ENCODE data around the gene PKP2. TPM values are rescaled to one million over a fixed set of nuclear protein-coding genes. Genes with fewer than 3 reads are reported as not detected.
"Not testable (repeated sequence)": the region's sequence is repeated elsewhere in the genome, so short reads cannot be mapped to it uniquely, and the experiment has no call there.

The PKP2 gene
- total RNA-seq, 1 experiment from 2014 or later, result 5.1 TPM

GRCh38 chr12:32903763-32904162 lies 7.2 kb upstream of the PKP2 start:
- no peak for DNase-seq
- no peaks in the 10 kb centered on the region for H3K9me3 ChIP-seq (replicated peaks)
- no peaks in the 10 kb centered on the region for H3K36me3 ChIP-seq
- H3K27ac ChIP-seq, result no peak overlapping the region
- 0 out of 2 replicates have a peak, but pooled peaks cover 2% of the 10 kb centered on the region for H3K27me3 ChIP-seq
- H3K4me3 ChIP-seq, result no peak overlapping the region
- no peaks in the 10 kb centered on the region; the same call in none of the 2 replicates for H3K4me1 ChIP-seq

- Histone ChIP-seq H3K36me3 (no peaks in the 10 kb centered on the region), H3K9me3 (replicated peaks) (no peaks in the 10 kb centered on the region), H3K4me3 (no peak overlapping the region), H3K27me3 (0 out of 2 replicates have a peak, but pooled peaks cover 2% of the 10 kb centered on the region), H3K27ac (no peak overlapping the region), H3K4me1 (no peaks in the 10 kb centered on the region; the same call in none of the 2 replicates)
- DNase-seq, result no peak
These were observed 6.7 kb upstream of the PKP2 start for GRCh38 chr12:32903318-32903717.

DNA sequence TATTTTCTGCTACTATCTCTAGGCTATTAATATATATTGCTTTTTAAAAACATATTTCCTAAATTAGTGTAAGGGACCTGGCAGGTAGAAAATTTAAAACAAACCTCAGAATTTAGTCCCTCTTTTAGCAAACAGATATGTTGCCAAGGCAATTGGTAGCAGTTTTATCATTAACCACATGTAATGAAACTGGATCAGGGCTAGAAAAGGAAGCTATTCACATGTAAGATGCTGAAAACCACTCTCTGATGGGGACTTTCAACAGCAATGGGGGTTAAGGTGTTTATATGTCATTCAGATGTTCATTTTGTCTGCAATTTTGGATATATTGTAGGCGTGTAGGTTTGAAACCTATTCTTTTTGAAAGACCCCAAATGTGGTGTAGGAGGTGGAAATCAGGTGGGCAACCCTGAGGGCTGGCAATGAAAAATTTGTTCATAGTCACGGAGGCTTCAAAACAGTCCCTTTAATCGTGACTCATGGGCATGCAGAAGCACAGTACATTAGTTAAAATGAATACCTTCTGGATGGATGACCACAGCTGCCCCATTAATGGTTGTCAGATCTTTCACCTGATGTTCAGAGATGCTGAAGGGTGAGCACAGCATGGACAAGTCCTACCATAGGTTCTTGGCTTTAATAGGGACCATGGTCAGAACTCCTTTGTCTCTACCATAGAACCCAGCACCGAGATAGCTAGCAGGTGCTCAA lies 5.9 kb upstream of the PKP2 start:
- Histone ChIP-seq H3K36me3 (no peaks in the 10 kb centered on the region), H3K4me1 (no peaks in the 10 kb centered on the region; the same call in none of the 2 replicates), H3K27ac (no peak overlapping the region), H3K9me3 (replicated peaks) (no peaks in the 10 kb centered on the region), H3K4me3 (no peak overlapping the region), H3K27me3 (0 out of 2 replicates have a peak, but pooled peaks cover 2% of the 10 kb centered on the region)
- DNase-seq, result no peak

DNA sequence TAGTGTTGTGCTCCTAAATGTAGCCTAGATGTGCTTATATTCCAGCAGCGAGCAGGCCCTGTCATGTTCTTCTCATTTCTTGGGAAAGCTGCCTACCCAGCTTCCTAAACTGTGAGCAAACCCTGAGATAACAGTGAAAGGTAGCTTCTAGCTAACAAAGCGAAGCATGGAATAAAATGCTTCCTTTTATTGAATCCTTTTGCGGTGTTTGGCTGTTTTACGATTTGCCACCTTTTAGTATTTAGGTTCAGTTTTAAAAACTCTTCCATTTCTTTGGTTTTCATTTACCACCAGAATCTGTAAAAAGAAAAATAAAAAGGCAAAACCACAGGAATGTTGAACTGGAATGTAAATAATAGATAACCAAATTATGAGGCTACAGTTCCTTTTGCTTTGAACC lies 5.0 kb upstream of the PKP2 start:
- Histone ChIP-seq H3K27me3 (0 out of 2 replicates have a peak, but pooled peaks cover 2% of the 10 kb centered on the region), H3K4me1 (no peaks in the 10 kb centered on the region; the same call in none of the 2 replicates), H3K9me3 (replicated peaks) (no peaks in the 10 kb centered on the region), H3K4me3 (no peak overlapping the region), H3K36me3 (no peaks in the 10 kb centered on the region), H3K27ac (no peak overlapping the region)
- no peak for DNase-seq

GRCh38 chr12:32897687-32898573 lies 1.4 kb upstream of the PKP2 start:
- Histone ChIP-seq H3K4me1 (no peaks in the 10 kb centered on the region; the same call in none of the 2 replicates), H3K9me3 (replicated peaks) (no peaks in the 10 kb centered on the region), H3K4me3 (no peak overlapping the region), H3K27ac (no peak overlapping the region), H3K36me3 (no peaks in the 10 kb centered on the region), H3K27me3 (no peaks in the 10 kb centered on the region)
- DNase-seq, result no peak

DNA sequence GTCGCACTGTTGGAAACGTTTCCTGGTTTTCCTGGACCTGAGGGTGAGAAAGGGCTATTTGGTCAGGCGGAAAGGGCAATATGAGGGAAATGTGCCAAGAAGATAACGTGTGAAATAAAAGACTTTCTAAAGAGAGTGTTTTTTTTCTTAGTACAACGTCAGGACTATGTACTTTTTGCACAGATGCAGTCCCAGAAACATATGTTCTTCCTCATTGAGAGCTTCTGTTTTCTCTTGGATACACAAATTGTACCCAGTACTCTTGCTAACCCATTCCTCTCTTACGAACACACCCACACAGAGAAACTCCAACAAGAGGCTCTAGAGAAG lies 669 bp upstream of the PKP2 start:
- H3K27ac ChIP-seq, result no peak overlapping the region

DNA sequence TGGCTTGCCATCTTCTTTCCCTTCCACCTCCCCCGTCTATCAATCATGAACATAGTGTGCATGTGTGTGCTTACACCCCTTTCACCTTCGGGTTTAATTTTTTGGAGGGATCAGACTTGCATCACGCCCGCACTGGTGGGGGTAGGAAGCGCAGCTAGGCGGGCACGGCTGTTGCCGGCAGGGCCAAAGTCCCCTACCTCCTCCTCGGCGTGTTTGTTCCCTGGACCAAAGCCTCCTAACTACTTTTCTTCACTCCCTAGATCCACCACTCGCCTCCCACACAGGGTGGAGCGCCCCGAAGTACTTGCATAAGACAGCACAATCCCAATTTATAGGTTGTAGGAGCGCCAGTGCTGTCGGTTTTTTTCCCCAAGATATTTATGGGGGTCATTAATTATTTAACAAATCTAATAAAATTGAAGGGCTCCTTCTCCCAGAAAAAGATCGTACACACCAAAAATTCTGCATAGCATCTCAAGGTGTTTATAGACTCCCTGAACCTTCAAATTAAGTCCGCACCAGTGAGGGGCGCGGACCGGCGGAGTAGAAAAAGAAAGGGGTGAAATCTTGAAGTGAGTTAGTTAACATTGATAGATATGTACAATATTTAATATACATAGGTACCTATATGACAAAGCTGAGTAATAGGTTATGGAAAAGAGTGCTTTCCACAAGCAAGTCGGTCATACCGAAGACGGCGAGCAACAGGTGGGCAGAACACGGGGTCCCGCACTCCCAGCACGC lies 717 bp downstream of the PKP2 start:
- Histone ChIP-seq H3K9me3 (replicated peaks) (no peaks in the 10 kb centered on the region), H3K4me3 (no peak overlapping the region), H3K4me1 (no peaks in the 10 kb centered on the region), H3K27ac (no peak overlapping the region), H3K27me3 (no peaks in the 10 kb centered on the region), H3K36me3 (no peaks in the 10 kb centered on the region)
- no peak for DNase-seq

More for the DNA sequence above, 669 bp upstream of the PKP2 start:
- Histone ChIP-seq H3K4me1 (no peaks in the 10 kb centered on the region; the same call in none of the 2 replicates), H3K9me3 (replicated peaks) (no peaks in the 10 kb centered on the region), H3K27me3 (no peaks in the 10 kb centered on the region), H3K36me3 (no peaks in the 10 kb centered on the region), H3K4me3 (no peak overlapping the region)
- no peak for DNase-seq

DNA sequence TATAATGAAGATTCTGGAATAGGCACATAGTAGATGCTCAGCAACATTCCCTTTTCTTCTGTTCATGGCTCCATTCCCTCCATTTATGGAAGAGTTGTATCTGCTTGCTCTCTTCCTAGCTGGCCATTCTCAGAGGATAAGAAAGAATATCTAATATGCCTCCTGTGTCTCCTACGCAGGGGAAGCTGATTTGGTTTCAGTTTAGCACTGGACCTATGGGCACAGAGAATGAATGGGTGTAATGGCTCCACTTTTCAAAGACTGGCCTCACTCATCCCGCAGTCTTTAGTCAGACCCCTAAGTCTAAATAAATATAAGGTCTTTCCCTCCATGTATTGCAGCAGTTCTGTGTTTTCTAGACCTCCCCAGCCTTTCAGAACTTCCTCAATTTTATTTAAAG lies 2.0 kb downstream of the PKP2 start:
- Histone ChIP-seq H3K36me3 (no peaks in the 10 kb centered on the region), H3K27ac (no peak overlapping the region), H3K9me3 (replicated peaks) (no peaks in the 10 kb centered on the region), H3K4me1 (no peaks in the 10 kb centered on the region), H3K27me3 (no peaks in the 10 kb centered on the region), H3K4me3 (no peak overlapping the region)
- no peak for DNase-seq

DNA sequence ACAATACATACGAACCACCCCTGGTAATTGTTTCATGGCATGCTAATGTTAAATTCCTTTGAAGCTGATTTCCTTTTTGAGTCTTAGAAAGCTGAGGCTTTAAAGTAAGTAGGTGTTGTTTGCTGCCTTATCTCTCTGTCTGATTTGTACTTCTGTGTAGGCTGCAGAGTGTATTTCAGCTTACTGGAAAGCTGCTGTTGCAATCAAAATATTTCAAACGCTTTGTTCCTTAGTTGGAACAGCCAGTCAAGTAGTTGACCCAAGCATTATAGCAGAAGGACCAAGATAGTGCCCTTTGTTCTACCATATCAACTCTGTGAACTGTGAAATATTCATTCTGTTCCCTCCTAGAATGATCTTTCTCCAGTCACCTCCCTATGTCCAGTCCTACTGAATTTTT lies 3.1 kb downstream of the PKP2 start:
- Histone ChIP-seq H3K4me1 (no peaks in the 10 kb centered on the region), H3K9me3 (replicated peaks) (no peaks in the 10 kb centered on the region), H3K4me3 (no peak overlapping the region), H3K27me3 (no peaks in the 10 kb centered on the region), H3K27ac (no peak overlapping the region), H3K36me3 (no peaks in the 10 kb centered on the region)
- DNase-seq, result no peak

DNA sequence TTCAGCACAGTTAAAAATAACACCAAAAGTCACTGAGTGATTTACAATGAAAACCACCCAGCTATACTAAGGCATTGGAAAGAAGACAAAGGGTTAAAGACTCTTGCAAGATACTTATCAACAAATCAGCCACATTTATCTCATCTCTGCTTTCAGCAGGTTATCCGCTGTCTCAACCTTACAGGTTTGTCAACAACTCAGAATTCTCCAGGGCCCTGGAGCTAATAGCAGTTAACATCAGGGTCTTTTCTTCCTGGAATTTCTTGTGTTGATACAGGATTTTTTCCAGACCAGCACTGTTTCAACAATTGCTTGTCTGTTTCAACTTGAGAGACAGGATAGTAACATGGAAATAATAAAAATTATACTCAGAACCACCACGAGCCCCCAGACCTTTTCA lies 3.5 kb downstream of the PKP2 start:
- Histone ChIP-seq H3K4me1 (no peaks in the 10 kb centered on the region), H3K9me3 (replicated peaks) (no peaks in the 10 kb centered on the region), H3K27me3 (no peaks in the 10 kb centered on the region), H3K4me3 (no peak overlapping the region), H3K27ac (no peak overlapping the region), H3K36me3 (no peaks in the 10 kb centered on the region)
- no peak for DNase-seq

DNA sequence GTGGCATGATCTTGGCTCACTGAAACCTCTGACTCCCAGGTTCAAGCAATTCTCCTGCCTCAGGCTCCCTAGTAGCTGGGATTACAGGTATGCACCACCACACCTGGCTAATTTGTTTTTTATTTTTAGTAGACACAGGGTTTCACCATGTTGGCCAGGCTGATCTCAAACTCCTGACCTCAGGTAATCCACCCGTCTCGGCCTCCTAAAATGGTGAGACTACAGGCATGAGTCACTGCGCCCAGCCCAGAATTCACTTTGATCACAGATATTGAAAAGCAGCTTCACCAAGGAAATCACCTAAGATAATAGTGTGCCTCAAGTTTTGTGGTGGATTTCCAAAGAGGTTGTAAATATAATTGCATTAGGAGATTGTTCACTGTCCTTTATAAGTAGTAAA lies 4.2 kb downstream of the PKP2 start:
- H3K4me1 ChIP-seq; H3K27ac ChIP-seq; H3K9me3 ChIP-seq (replicated peaks); H3K36me3 ChIP-seq; DNase-seq; H3K27me3 ChIP-seq; H3K4me3 ChIP-seq: not testable (repeated sequence)

GRCh38 chr12:32891956-32892355 lies 4.6 kb downstream of the PKP2 start:
- Histone ChIP-seq H3K27me3 (no peaks in the 10 kb centered on the region), H3K36me3 (no peaks in the 10 kb centered on the region), H3K4me3 (no peak overlapping the region), H3K27ac (no peak overlapping the region), H3K9me3 (replicated peaks) (no peaks in the 10 kb centered on the region), H3K4me1 (no peaks in the 10 kb centered on the region)
- DNase-seq, result no peak

- H3K4me1 ChIP-seq, result no peaks in the 10 kb centered on the region
- no peak overlapping the region for H3K27ac ChIP-seq
- no peaks in the 10 kb centered on the region for H3K27me3 ChIP-seq
- no peaks in the 10 kb centered on the region for H3K9me3 ChIP-seq (replicated peaks)
- no peaks in the 10 kb centered on the region for H3K36me3 ChIP-seq
- no peak overlapping the region for H3K4me3 ChIP-seq
- DNase-seq, result no peak
These were observed 5.1 kb downstream of the PKP2 start for GRCh38 chr12:32891526-32891925.

DNA sequence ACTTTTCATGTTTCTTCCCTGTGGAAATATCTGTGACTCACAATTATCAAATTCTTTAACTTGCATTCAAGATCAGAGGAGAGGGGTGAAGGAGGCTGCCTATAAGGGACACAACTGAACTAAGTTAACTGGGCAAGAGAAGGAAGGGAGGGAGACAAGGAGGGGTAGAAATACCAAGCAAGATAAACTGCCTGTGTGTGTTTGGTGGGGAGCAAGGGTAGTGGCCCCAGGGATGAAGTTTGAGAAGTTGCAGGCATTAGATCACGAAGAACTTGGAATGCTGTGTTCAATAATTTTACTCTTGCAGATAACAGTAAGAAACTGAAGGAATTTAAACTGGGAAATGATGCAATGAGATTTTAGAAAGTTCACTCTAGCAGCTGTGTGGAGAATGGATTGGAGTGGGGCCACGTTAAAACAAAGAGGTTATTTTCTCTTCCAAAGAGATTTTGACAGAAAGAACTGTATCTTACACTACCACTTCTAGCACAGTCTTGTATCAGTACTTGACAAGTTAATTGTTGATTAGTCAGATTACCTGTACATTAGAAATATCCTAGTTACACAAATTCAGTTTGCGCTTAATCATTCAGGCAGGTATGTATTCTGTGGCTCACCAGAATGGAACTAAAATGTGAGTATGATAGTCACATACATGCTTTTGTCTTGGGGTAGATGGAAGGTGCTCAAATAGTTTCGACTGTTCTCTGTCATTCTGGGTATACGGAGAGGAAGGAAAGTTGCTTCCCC lies 7.4 kb downstream of the PKP2 start:
- no peaks in the 10 kb centered on the region for H3K9me3 ChIP-seq (replicated peaks)
- no peak for DNase-seq
- no peaks in the 10 kb centered on the region for H3K27me3 ChIP-seq
- no peak overlapping the region for H3K4me3 ChIP-seq
- no peak overlapping the region for H3K27ac ChIP-seq
- no peaks in the 10 kb centered on the region for H3K4me1 ChIP-seq
- H3K36me3 ChIP-seq, result no peaks in the 10 kb centered on the region

All from SJCRH30 (cell line).